Right lobe of liver (tissue), 4 donors: ENCODE results near the gene FGFR3.

Source experiments
- CTCF ChIP-seq, 4 donors: fragments of 200-600 bp in 3 of 4; fragments of 450-650 bp in 1 of 4; IDR thresholded peaks; one replicate each; pipeline versions ENCODE4 v1.5.1 to v1.8.0; 2016 to 2022; ENCODE audit warnings: antibody characterized with exemption in 4 of 4, mild to moderate bottlenecking in 2 of 4
- POLR2A ChIP-seq: fragments of 450-650 bp; IDR thresholded peaks from one replicate; pipeline ENCODE4 v1.6.1; 2017; ENCODE audit warnings: antibody characterized with exemption, mild to moderate bottlenecking
- donor health status: DM: no; HTN: no; CAD: no.
- donor health status: DM: no; HTN: no; CAD: no.
- donor health status: DM: no; HTN: yes; CAD: no.

DNA sequence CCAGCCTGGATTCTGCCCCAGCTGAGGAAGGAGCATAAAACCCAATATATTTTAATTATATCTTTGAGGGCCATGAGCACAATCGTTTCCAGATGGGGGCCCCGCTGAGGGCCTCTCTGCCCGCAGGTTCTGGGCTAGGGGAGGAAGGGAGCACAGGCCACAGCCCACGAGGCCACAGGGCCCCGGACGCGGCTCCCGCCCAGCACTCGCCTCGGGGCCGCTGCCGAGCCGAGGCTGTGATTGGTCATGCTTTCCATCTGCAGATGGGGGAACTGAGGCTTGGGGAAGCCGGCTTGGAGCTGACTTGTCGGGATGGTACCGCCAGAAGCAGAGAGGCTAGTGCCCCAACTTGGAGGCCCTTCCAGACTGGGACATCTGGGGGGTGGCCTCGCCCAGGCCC, 37.8 kb upstream of the FGFR3 start:
- TF ChIP-seq POLR2A (no peak), CTCF (IDR thresholded peaks at IDR 0.05) (no peak)
